ENCODE measurements around the gene PLXNA2.

PLXNA2 gene

GRCh38 chr1:208006258-208006920, 237.8 kb downstream of the PLXNA2 start:
- FAIRE-seq (no peak), DNase-seq (ENCODE audit: insufficient read length, low spot score) (no peak)

DNA sequence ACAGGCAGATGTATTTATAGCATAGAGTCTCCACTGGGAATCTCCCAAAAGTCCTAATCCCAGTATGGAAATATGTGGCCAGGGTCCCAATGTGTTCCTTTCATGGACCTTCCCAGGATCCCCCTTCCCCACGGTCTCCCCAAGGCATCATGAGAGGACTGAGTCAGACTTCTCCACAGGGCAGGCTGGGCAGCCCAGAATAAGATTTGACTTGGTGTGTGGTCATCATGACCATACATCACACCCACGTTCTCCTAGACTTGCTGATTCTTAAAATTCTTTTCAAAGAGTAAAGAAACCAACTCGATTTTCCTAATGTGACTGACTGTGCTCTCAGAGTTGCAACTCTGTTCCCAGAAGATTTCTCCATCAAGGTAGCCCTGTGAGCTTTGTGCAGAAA, 239.3 kb downstream of the PLXNA2 start:
- FAIRE-seq, result no peak
- DNase-seq (ENCODE audit: insufficient read length, low spot score), result no peak

- no peak for DNase-seq (ENCODE audit: insufficient read length, low spot score)
- FAIRE-seq, result no peak
Observed at GRCh38 chr1:208003241-208003640, 240.9 kb downstream of the PLXNA2 start.

GRCh38 chr1:208002672-208003071, 241.5 kb downstream of the PLXNA2 start:
- no peak for DNase-seq (ENCODE audit: insufficient read length, low spot score)

GRCh38 chr1:208002078-208002477, 242.1 kb downstream of the PLXNA2 start:
- no peak for FAIRE-seq

More at GRCh38 chr1:208002672-208003071, 241.5 kb downstream of the PLXNA2 start:
- FAIRE-seq, result no peak

DNA sequence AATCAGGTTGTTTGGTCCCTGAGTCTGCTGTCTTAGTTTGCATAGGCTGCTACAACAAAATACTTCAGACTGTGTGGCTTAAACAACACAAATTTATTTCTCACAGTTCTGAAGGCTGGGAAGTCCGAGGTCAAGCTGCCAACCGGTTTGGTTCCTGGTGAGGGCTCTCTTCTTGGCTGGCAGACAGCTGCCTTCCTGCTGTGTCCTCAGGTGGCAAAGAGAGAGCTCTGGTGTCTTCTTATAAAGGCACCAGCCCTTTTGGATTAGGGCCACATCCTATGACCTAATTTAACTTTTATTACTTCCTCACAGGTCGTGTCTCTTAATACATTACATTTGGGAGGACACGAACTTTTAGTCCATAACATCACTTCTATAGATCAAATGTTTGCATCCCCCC, 243.7 kb downstream of the PLXNA2 start:
- DNase-seq (ENCODE audit: insufficient read length, low spot score) (no peak), FAIRE-seq (no peak)

More at GRCh38 chr1:208002078-208002477, 242.1 kb downstream of the PLXNA2 start:
- no peak for DNase-seq (ENCODE audit: insufficient read length, low spot score)

DNA sequence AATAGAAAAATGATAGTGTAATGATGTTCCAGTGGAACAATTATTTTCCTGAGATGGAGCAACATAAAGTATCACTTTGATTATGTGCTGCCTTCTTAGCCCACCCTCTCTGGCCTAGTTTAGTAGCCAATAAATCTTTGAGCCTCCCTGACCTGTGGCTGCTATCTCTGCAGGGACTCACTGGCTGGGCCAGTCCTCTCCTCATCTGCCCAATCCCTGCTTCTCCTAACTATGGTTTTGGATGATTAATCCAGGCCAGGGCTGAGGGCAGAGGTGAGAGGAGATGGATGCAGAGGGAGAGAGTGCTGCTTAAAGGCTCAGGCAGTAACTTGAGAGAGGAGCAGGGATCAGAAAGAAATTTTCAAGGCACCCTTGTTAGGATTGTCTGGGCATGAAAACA, 244.2 kb downstream of the PLXNA2 start:
- DNase-seq (ENCODE audit: insufficient read length, low spot score), result no peak
- FAIRE-seq, result no peak

GRCh38 chr1:207999274-207999915, 244.8 kb downstream of the PLXNA2 start:
- FAIRE-seq (no peak), DNase-seq (ENCODE audit: insufficient read length, low spot score) (no peak)

DNA sequence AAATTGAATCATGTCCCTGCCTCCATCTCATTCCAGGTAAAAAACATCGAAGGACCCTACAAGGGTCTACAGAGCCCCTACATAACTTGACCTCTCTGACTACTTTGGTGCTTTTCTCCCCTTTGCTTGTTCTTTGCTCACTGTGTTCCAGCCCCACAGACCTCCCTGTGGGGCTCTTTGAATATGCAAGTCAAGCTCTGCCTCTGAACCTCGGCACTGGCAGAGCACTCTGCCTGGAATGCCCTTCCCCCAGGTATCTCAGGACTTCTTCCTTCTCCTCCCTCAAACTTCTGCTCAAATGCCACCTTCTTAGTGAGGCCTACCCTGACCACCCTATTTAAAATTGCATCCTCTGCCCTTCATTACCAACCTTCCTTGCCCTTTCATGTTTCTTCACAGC, 245.5 kb downstream of the PLXNA2 start:
- DNase-seq (ENCODE audit: insufficient read length, low spot score), result no peak
- FAIRE-seq, result no peak

DNA sequence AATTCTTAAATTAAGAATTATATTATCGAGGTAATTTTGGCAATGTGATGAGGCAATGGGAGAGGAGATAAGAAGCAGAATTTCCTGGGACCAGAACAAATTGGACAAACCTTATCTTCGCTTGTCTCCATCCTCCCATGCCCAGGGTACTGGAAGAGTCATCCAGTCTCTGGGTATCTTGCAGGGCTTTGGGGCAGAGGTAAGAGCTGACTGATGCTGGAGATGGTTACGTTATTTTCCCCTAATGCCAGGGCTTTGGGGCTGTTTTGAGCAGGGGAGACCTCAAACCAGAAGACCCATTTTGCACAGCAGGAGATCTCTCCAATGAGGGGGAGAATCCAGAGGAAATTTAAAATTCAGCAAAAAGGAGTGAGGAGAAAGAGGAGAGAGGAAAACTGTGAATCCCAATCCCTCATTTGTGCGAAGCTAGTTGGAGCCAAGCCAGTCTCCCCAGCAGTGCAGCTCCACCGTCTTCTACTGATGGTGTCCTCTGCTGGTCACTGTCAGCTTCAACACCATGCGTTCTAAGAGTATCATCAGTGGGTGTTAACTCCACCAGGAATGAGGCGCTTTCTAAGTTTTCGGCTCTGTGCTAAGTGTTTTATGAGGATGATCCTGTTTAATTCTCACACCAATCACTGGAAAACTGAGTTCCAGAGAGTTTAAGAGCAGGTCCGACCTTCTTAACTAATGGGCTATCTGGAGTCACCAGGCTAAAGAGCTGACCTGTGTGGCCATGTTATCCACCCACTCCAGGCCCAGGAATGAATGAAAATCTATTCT, 246.5 kb downstream of the PLXNA2 start:
- peak; percentile 66 for DNase-seq (ENCODE audit: insufficient read length, low spot score)
- no peak for FAIRE-seq

GRCh38 chr1:207996636-207997035, 247.5 kb downstream of the PLXNA2 start:
- FAIRE-seq, result no peak
- no peak for DNase-seq (ENCODE audit: insufficient read length, low spot score)

DNA sequence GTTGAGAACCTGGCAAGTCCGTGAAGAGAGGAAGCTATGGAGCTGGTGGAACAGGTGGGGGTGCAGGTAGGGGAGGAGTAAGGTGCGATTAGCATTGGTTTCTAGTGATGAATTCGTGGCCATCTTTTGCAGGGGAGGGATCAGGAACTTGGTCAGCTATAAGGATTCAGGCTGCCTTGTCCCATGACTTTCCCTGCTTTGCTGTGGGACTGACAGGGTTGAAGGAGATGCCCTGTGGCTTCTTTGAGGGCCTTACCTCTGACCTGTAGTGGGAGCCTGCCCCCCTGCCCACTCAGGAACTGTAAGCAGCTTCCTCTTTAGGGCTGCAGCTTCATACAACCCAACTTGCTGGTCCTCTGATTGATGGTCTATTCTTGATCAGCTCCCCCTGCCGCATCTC, 248.6 kb downstream of the PLXNA2 start:
- FAIRE-seq, result no peak
- no peak for DNase-seq (ENCODE audit: insufficient read length, low spot score)

DNA sequence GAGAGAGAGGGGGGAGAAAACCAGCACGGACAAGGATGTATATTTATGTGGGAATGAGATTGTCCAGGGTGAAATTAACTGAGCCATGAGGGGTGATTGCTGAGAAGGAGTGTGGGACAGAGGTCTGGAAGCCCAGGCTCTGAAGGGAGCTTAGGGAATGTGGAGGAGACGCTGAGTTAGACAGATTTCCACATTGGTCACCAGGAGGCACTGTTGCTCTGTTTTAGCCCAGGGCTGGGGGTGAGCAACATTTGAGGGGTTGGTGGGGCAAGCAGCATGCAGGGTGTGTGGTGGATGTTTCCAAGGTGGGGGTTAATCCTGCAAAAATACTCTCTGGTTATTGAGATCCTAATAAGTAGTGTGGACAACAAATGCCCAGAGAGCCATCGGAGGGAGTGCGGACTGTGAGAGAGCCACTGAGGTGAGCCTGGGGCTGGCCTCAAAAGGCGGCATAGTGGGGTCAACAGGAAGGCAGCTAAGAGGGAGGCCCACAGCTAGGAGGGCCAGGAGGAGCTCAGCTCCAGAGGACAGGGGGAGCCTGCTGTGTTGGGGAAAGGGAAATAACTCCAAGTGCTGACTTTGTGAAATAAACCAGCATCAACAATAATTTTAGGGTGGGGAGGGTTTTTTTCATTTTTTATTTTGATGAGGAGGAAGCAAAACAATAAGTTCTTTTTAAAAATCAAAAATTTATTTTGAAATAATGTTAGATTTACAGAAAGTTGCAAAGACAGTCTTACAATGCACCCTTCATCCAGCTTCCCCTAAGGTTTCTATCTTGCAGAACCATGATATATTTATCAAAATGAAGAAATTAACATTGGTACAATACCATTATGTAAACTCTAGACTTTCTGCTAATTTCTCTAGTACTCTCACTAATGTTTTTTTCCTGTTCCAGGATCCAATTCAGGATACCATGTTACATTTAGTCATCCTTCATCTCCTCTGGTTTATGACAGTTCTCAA, 250.4 kb downstream of the PLXNA2 start:
- DNase-seq (ENCODE audit: insufficient read length, low spot score) (no peak), FAIRE-seq (no peak)

DNA sequence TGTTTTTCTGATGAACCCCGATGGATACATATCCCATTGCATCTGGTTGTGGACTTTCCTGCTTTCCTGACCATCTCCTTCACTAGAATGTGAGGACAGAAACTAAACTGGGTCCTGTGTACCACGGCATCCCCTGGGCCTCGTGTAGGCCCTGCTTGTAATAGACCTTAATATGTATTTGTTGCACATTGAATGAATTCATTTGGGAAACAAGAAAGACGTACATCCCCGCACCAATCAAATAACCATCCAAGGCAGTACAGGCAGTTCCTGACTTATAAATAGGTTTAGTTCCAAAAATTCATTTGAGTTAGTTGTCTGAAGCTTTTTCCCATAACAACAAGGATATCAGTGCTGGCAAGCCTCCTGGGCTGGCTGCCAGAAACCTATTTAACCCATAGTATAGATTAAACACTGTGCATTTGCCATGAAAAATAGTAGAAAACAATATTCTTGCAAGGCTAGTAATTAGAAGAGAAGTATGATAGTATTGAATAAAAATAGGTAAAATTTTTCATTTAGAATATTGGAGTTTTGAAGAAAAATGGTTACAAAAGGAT, 251.4 kb downstream of the PLXNA2 start:
- FAIRE-seq, result no peak

DNA sequence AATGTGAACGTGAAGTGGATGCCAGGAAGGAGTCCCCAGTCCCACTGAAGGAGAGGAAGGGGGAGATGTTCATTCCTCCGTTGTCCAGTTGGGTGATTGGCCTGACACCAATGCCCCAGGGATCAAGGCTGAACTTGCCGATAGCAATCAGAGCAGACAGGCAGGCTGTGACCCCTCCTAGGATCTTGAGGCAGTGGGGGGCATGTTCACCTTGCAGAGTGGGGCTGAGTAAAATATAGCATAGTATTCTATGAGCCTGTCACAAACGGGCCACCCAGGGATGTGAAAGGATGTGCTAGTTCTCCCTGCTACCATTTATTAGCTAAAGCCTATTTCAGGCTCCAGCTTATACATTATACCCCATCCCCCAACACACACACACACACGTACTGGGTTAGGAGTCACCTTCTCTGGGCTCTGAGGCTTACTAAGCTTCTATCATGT, 252.6 kb downstream of the PLXNA2 start:
- DNase-seq (ENCODE audit: insufficient read length, low spot score) (no peak), FAIRE-seq (no peak)

More for the DNA sequence above, 251.4 kb downstream of the PLXNA2 start:
- DNase-seq (ENCODE audit: insufficient read length, low spot score), result no peak

DNA sequence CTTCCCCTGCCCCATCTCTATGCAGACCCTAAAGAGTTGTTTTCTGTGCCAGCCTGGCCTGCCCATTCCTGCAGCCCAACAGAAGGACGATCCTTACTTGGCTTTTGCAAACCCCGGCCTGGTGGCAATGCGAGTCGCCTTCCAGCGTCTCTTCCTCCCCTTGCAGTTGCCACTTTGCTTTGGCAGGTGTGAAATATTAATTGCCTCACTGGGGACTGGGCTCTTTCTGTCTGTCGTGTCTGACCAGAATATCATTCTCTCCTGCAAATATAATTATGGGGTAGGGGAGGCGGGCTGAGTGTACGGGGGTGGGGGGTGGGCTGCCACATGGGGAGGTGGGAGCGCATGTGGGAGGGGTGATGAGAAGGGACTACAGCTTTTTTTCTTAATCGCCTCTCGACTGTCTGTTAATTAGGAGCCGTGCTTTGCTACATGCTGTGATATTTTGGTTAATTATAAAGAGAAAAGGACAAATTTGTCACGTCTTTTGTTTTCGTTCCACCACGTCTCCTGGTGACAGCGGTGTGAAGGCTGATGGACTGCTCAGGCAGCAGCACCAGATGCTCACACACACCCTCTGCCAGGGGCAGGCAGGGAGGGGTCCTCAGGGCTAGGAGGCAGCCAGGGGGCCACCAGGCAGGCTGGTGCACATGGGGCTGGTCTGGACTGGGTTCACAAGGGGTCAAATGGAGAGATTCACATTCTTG, 253.2 kb downstream of the PLXNA2 start:
- FAIRE-seq, result no peak
- no peak for DNase-seq (ENCODE audit: insufficient read length, low spot score)

- DNase-seq (ENCODE audit: insufficient read length, low spot score) (no peak), FAIRE-seq (no peak)
Observed at GRCh38 chr1:207990455-207990854, 253.7 kb downstream of the PLXNA2 start.

DNA sequence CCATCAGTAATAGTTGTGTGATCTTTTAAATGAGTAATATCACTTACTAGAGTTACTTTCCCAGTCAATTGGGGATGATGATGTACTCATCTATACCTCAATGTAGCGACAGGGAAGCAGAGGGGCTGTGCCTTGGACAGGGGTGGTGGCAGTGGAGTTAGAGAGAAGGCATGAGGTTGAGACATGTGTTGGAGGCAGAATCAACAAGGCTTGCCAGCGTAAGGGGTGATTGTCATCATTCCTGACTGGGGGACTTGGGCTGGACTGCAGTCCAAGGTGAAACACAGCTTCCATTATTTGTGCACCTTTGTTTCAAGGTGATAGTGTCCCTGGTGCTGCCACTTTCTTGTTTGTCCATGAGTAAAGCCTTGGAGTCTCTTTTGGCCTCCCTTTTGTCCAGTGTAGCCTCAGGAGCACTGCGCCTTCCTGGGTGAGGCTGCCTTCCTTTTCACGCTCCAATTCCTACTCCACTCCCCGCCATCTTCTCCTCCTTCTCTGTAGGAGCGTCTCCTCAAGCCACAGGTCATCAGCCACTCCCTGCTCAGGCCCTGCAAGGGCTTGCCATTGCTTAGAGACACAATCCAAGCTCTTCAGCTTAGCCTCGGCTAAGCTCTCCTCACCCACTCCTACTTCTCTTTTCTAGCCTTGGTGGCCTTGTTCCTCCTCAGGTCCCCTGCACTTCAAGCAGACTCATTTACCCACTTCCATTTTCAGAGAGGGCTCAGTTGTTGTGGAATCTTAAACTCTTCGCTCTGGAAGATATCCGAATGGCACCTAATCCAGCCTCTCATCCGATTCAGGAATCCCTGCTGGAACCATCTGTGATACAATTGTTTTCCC, 255.6 kb downstream of the PLXNA2 start:
- FAIRE-seq, result peak; percentile 20
- no peak for DNase-seq (ENCODE audit: insufficient read length, low spot score)

- DNase-seq (ENCODE audit: insufficient read length, low spot score) (no peak), FAIRE-seq (no peak)
Observed at GRCh38 chr1:207987164-207987563, 257.0 kb downstream of the PLXNA2 start.
